Measurements from ENCODE around the gene ZDHHC7. TPM values are rescaled to one million over a fixed set of nuclear protein-coding genes. Genes with fewer than 3 reads are reported as not detected.

Gene ZDHHC7
- total RNA-seq, 1 donor from 2014 or later = 37.3 TPM

DNA sequence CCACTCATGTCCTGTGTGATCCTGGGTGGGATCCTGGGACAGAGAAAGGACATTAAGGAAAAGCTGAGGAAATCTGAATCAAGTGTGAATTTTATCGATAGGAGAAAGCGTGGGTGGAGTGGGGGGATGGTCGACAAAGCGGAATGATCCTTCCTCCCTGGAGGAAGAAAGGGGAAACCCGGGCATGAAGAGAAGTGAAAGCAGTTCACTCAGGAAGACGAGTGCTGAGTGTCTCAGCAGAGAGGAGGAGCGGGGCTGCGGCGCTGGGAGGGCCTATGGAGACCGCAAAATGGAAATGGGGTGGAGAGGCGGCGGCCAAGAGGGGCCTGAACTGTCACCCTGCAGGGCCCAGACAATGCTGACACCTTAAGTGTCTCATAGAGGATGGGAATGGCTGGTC is 8.7 kb downstream of the ZDHHC7 start:
- no peak for DNase-seq (ENCODE audit: extremely low spot score in 2 of 2)
- no peaks in the 10 kb centered on the region for H3K36me3 ChIP-seq
- peaks cover 80% of the 10 kb centered on the region for H3K4me1 ChIP-seq
- no peaks in the 10 kb centered on the region for H3K9me3 ChIP-seq
- peak in 1 of 2 donors; percentile 12 for TF ChIP-seq POLR2AphosphoS5 (IDR thresholded peaks at IDR 0.05; ENCODE audit: insufficient read depth in 1 of 2, low read depth in 1 of 2)
- TF ChIP-seq, protein P1, sequence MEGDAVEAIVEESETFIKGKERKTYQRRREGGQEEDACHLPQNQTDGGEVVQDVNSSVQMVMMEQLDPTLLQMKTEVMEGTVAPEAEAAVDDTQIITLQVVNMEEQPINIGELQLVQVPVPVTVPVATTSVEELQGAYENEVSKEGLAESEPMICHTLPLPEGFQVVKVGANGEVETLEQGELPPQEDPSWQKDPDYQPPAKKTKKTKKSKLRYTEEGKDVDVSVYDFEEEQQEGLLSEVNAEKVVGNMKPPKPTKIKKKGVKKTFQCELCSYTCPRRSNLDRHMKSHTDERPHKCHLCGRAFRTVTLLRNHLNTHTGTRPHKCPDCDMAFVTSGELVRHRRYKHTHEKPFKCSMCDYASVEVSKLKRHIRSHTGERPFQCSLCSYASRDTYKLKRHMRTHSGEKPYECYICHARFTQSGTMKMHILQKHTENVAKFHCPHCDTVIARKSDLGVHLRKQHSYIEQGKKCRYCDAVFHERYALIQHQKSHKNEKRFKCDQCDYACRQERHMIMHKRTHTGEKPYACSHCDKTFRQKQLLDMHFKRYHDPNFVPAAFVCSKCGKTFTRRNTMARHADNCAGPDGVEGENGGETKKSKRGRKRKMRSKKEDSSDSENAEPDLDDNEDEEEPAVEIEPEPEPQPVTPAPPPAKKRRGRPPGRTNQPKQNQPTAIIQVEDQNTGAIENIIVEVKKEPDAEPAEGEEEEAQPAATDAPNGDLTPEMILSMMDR (IDR thresholded peaks at IDR 0.05) = no peak
- no peak for TF ChIP-seq POLR2A (IDR thresholded peaks at IDR 0.05)
- H3K4me3 ChIP-seq = peak overlapping the region; percentile 1 to 7
- peak overlapping the region; percentile 88 for H3K27ac ChIP-seq
- intact Hi-C loops (cut with DNase I) = no loop called here
- no peaks in the 10 kb centered on the region for H3K27me3 ChIP-seq

DNA sequence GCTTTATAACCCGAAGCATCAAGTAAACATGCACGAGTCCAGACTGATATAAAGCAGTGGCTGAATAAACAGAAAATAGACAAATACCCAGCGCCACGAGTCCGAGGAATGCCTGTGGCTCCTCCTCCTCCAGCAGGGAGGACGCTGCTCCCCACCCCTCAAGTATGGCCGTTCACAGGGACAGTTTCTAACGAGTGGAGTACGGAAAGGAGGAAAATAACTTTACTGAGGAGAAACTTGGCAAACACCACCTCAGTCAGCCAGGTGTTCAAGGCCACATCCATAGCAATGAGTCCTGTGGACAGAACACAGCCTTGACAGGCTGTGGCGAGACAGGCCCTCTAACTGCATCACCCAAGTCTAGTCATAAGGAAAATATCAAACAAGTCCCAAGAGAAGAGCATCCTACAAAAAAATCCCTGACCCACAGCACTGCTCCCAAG is 9.2 kb downstream of the ZDHHC7 start:
- H3K4me1 ChIP-seq = peaks cover 77% of the 10 kb centered on the region
- H3K27ac ChIP-seq = peak overlapping the region; percentile 88
- no peaks in the 10 kb centered on the region for H3K36me3 ChIP-seq
- peak overlapping the region; percentile 1 to 7 for H3K4me3 ChIP-seq
- DNase-seq (ENCODE audit: extremely low spot score in 2 of 2) = no peak
- intact Hi-C loops (cut with DNase I) = no loop called here
- no peaks in the 10 kb centered on the region for H3K27me3 ChIP-seq
- TF ChIP-seq POLR2AphosphoS5 (IDR thresholded peaks at IDR 0.05; ENCODE audit: insufficient read depth in 1 of 2, low read depth in 1 of 2) (no peak), POLR2A (IDR thresholded peaks at IDR 0.05) (no peak)
- TF ChIP-seq, protein P1 (IDR thresholded peaks at IDR 0.05) = no peak
- H3K9me3 ChIP-seq = no peaks in the 10 kb centered on the region

DNA sequence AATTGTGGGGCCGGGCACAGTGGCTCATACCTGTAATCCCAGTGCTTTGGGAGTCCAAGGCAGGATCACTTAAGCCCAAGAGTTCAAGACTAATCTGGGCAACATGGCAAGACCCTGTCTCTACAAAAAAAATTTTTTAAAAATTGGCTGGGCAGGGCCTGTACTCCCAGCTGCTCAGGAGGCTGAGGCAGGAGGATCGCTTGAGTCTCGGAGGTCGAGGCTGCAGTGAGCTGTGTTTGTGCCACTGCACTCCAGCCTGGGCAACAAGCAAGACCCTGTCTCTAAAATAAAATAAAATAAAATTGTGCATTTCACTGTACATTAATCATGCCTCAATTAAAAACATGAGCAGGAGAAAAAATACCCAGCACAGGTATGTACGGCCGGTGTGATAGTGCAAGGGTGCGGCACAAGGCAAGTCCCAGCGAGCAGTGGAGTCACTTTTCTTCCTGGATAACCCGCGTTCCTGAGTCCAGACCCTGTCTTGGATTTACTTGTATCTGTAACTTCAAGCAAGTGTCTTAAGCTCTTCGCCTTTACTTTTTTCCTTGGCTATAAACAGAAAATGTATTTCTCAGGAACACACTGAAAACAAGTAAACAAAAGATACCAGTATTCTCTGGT is 11.4 kb downstream of the ZDHHC7 start:
- H3K36me3 ChIP-seq = no peaks in the 10 kb centered on the region
- DNase-seq (ENCODE audit: extremely low spot score in 2 of 2) = no peak
- no peak overlapping the region for H3K4me3 ChIP-seq
- H3K9me3 ChIP-seq = no peaks in the 10 kb centered on the region
- H3K27me3 ChIP-seq = no peaks in the 10 kb centered on the region
- intact Hi-C loops (cut with DNase I) = no loop called here
- H3K27ac ChIP-seq = peak overlapping the region; percentile 88
- H3K4me1 ChIP-seq = peaks cover 71% of the 10 kb centered on the region
- TF ChIP-seq POLR2A (IDR thresholded peaks at IDR 0.05) = no peak
- TF ChIP-seq, protein P1 (IDR thresholded peaks at IDR 0.05) = no peak
- no peak for TF ChIP-seq POLR2AphosphoS5 (IDR thresholded peaks at IDR 0.05; ENCODE audit: insufficient read depth in 1 of 2, low read depth in 1 of 2)

DNA sequence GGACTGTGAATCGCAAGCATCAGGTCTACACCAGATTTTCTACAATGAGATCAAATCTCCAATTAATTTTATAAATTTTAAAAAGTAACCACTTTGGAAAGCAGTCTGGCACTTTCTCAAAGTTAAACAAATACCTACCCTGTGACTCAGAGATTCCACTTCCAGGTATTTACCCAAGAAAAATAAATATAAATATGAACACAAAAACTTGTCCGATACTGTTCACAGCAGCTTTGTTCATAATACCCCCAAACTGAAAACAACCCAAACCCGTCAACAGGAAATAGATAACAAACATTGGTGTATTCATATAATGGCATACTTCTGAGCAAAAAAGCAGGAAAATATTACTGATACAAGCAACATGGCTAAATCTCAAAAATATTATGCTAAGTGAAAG is 12.1 kb downstream of the ZDHHC7 start:
- Histone ChIP-seq H3K9me3 (no peaks in the 10 kb centered on the region), H3K4me3 (no peak overlapping the region), H3K4me1 (peaks cover 71% of the 10 kb centered on the region), H3K27ac (peak overlapping the region; percentile 88), H3K36me3 (peaks cover 0 to 2% of the 10 kb centered on the region in 2 donors), H3K27me3 (no peaks in the 10 kb centered on the region)
- TF ChIP-seq, protein P1 (IDR thresholded peaks at IDR 0.05) = no peak
- TF ChIP-seq POLR2A (IDR thresholded peaks at IDR 0.05) = no peak
- TF ChIP-seq POLR2AphosphoS5 (IDR thresholded peaks at IDR 0.05; ENCODE audit: insufficient read depth in 1 of 2, low read depth in 1 of 2) = no peak
- intact Hi-C loops (cut with DNase I) = no loop called here
- DNase-seq (ENCODE audit: extremely low spot score in 2 of 2) = no peak

DNA sequence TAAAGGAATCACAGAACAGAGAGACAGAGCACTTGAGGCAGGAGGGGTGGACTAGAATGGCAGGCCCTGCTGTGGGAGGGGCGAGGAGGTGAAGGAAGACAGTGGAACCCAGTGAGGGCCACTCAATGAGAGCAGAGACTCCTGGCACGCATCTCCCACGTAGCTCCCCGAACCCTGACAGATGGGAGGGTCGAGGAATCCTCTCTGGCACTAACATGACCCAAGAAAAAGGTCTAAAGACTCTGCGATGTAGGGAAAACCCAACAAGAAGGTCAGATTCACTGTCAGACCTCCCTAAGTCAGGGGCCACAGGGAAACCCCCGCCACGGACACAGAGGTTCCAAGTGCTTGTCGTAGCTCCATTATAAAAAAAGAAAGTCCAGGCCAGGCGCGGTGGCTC is 15.0 kb downstream of the ZDHHC7 start:
- H3K27ac ChIP-seq = peak overlapping the region; percentile 97
- no peaks in the 10 kb centered on the region for H3K9me3 ChIP-seq
- peaks cover 0 to 7% of the 10 kb centered on the region in 2 donors for H3K36me3 ChIP-seq
- TF ChIP-seq POLR2AphosphoS5 (IDR thresholded peaks at IDR 0.05; ENCODE audit: insufficient read depth in 1 of 2, low read depth in 1 of 2) = no peak
- no peak for TF ChIP-seq POLR2A (IDR thresholded peaks at IDR 0.05)
- TF ChIP-seq, protein P1 (IDR thresholded peaks at IDR 0.05) = no peak
- H3K27me3 ChIP-seq = no peaks in the 10 kb centered on the region
- H3K4me1 ChIP-seq = peaks cover 61% of the 10 kb centered on the region
- no peak for DNase-seq (ENCODE audit: extremely low spot score in 2 of 2)
- H3K4me3 ChIP-seq = no peak overlapping the region
- intact Hi-C loops (cut with DNase I) = no loop called here

Data from vagina (tissue), 2 donors.